ENCODE results near the gene TIGD4. TPM values are rescaled to one million over a fixed set of nuclear protein-coding genes. Genes with fewer than 3 reads are reported as not detected.

Gene TIGD4
- 1 to 10 TPM in 1 of 2 donors, under 1 TPM in 1; 0.78 to 3.0 TPM for total RNA-seq

DNA sequence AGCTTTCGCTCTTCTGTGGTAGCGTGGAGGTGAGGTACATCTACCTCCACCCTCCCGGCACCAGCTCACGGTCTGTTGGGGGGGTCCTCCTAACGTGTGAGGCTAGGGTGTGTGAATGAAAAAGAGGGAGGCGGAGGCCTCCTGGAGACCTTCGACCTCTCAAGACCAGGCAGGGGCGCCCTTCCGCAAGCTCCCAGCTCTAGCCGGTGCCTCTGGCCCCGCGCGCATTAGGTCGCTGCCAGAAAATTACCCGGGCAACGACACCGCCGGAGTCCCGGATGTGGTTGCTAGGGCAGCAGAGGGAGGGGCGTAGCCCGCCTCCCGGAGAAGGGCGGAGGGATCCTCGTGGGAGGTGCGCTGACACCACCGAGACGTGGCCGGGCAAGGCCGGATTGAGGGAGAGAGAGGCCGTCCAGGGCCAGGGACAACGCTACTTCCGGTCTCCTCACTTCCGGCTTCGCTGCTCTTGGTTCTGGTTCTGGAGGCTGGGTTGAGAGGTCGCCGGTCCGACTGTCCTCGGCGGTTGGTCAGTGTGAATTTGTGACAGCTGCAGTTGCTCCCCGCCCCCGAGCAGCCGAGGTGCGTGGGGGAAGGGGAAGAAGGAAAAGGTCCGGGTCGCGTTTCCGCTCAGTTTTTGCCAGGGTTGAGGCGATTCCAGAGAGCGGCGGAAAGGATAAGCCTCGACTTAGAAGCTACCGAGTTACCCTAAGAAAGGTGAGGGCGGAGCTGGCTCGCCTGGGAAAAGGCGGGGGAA, at the start of gene TIGD4, which contains the start of gene ARFIP1:
Gene TIGD4 (minus strand): TSS at position 218 of the 754 bp plus-strand sequence. CDS start 8,726 bp downstream, outside the sequence.
Gene ARFIP1 (plus strand): TSS at position 442 of the 754 bp plus-strand sequence. CDS start 49,680 bp downstream, outside the sequence.
- 0% methylated on average over 46 to 55 of the region's 55 CpGs for WGBS, 2 donors
- no peaks in the 10 kb centered on the region for H3K27me3 ChIP-seq
- H3K4me3 ChIP-seq, result peak within 1 kb of the TSS; percentile 63 to 74
- TF ChIP-seq, protein P1, sequence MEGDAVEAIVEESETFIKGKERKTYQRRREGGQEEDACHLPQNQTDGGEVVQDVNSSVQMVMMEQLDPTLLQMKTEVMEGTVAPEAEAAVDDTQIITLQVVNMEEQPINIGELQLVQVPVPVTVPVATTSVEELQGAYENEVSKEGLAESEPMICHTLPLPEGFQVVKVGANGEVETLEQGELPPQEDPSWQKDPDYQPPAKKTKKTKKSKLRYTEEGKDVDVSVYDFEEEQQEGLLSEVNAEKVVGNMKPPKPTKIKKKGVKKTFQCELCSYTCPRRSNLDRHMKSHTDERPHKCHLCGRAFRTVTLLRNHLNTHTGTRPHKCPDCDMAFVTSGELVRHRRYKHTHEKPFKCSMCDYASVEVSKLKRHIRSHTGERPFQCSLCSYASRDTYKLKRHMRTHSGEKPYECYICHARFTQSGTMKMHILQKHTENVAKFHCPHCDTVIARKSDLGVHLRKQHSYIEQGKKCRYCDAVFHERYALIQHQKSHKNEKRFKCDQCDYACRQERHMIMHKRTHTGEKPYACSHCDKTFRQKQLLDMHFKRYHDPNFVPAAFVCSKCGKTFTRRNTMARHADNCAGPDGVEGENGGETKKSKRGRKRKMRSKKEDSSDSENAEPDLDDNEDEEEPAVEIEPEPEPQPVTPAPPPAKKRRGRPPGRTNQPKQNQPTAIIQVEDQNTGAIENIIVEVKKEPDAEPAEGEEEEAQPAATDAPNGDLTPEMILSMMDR (IDR thresholded peaks at IDR 0.05), result peak in 5 of 7 experiments; percentile 28 to 43 (median 37)
- peak; percentile 50 to 81 (median 75) for TF ChIP-seq POLR2A (IDR thresholded peaks at IDR 0.05)
- intact Hi-C loops (cut with DNase I), result no loop called here
- peaks cover 32% of the 10 kb centered on the region for H3K4me1 ChIP-seq
- H3K36me3 ChIP-seq (replicated peaks in 1 of 2; ENCODE audit: insufficient read depth in 1 of 2, low read depth in 2 of 2), result no peaks in the 10 kb centered on the region
- no peaks in the 10 kb centered on the region for H3K9me3 ChIP-seq
- ATAC-seq (peak; percentile 98), DNase-seq (peak; percentile 98 to 99 (median 98))
- H3K27ac ChIP-seq, result peak within 1 kb of the TSS; percentile 85 to 92 (median 90)

DNA sequence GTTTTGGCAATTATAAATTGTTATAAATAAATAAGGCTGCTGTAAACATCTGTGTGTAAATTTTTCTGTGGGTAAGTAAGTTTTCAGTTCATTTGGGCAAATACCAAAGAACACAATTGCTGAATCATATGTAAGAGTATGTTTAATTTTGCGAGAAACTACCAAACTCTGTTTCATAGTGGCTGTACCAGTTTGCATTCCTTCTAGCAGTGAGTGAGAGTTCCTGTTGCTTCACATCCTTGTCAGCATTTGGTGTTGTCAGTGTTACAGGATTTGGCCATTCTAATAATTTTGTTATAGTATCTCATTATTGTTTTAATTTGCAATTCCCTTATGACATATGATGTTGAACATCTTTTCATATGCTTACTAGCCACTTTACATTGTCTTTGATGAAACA, 48.6 kb upstream of the TIGD4 start:
- Histone ChIP-seq H3K9me3 (peaks cover 0 to 6% (median 0%) of the 10 kb centered on the region in 3 donors), H3K4me1 (no peaks in the 10 kb centered on the region), H3K27me3 (no peaks in the 10 kb centered on the region), H3K36me3 (replicated peaks in 1 of 2; ENCODE audit: insufficient read depth in 1 of 2, low read depth in 2 of 2) (no peaks in the 10 kb centered on the region), H3K27ac (no peak overlapping the region), H3K4me3 (no peak overlapping the region)
- DNase-seq (no peak), ATAC-seq (no peak)
- TF ChIP-seq, protein P1 (IDR thresholded peaks at IDR 0.05), result no peak
- TF ChIP-seq POLR2A (IDR thresholded peaks at IDR 0.05), result no peak
- 97 to 100% methylated on average over 1 of the region's 1 CpG for WGBS, 2 donors
- intact Hi-C loops (cut with DNase I), result no loop called here

GRCh38 chr4:152825336-152825735, 45.8 kb upstream of the TIGD4 start:
- H3K4me1 ChIP-seq, result no peaks in the 10 kb centered on the region
- intact Hi-C loops (cut with DNase I), result no loop called here
- ATAC-seq (no peak), DNase-seq (no peak)
- no peaks in the 10 kb centered on the region for H3K36me3 ChIP-seq (replicated peaks in 1 of 2; ENCODE audit: insufficient read depth in 1 of 2, low read depth in 2 of 2)
- no peak overlapping the region for H3K27ac ChIP-seq
- no peak overlapping the region for H3K4me3 ChIP-seq
- TF ChIP-seq, protein P1 (IDR thresholded peaks at IDR 0.05), result no peak
- TF ChIP-seq POLR2A (IDR thresholded peaks at IDR 0.05), result no peak
- peaks cover 0 to 6% (median 0%) of the 10 kb centered on the region in 3 donors for H3K9me3 ChIP-seq
- no peaks in the 10 kb centered on the region for H3K27me3 ChIP-seq

DNA sequence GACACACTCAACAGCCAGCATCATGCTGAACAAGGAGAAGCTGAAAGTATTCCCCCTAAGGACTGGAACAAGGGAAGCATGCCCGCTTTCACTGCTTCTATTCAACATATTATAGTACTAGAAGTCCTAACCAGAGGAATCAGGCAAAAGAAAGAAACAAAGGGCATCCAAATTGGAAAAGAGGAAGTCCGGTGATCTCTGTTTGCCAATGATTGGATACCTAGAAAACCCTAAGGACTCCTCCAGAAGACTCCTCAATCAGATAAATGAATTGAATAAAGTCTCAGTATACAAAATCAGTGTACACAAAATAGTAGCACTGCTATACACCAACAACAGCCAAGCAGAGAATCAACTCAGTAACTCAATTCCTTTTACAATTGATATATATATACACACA, 45.0 kb upstream of the TIGD4 start:
- ATAC-seq (no peak), DNase-seq (no peak)
- 95 to 98% methylated on average over 2 of the region's 2 CpGs for WGBS, 2 donors
- H3K4me1 ChIP-seq, result no peaks in the 10 kb centered on the region
- intact Hi-C loops (cut with DNase I), result no loop called here
- no peak for TF ChIP-seq POLR2A (IDR thresholded peaks at IDR 0.05)
- TF ChIP-seq, protein P1 (IDR thresholded peaks at IDR 0.05), result no peak
- no peaks in the 10 kb centered on the region for H3K27me3 ChIP-seq
- H3K27ac ChIP-seq, result no peak overlapping the region
- no peaks in the 10 kb centered on the region for H3K36me3 ChIP-seq (replicated peaks in 1 of 2; ENCODE audit: insufficient read depth in 1 of 2, low read depth in 2 of 2)
- no peak overlapping the region for H3K4me3 ChIP-seq
- peaks cover 0 to 6% (median 0%) of the 10 kb centered on the region in 3 donors for H3K9me3 ChIP-seq

All from body of pancreas (tissue), 4 donors.